GM23338 (cell line): Measurements from ENCODE around the gene NFATC3. TPM values are rescaled to one million over a fixed set of nuclear protein-coding genes. Genes with fewer than 3 reads are reported as not detected.
"Not testable (repeated sequence)": the region's sequence is repeated elsewhere in the genome, so short reads cannot be mapped to it uniquely, and the experiment has no call there.

Experiments
- ATAC-seq: fragments of 200-7000 bp; cut with Tn5 transposase; 3 replicates; pipeline ENCODE4 v1.9.1; 2020
- DNase-seq: peaks from one replicate; pipeline ENCODE4 v3.0.0-alpha.2; 2015; ENCODE audit warnings: low spot score
- H2AFZ ChIP-seq: fragments of 200-600 bp; sonication (generic); 2 replicates; pipeline ENCODE4 v1.8.0; 2016; ENCODE audit warnings: antibody characterized with exemption, mild to moderate bottlenecking, moderate library complexity
- H3F3A ChIP-seq: fragments of 200-600 bp; sonication (generic); replicated peaks from 2 replicates; pipeline ENCODE4 v1.8.0; 2017; ENCODE audit warnings: antibody characterized with exemption, mixed run types, low read depth
- H3K27ac ChIP-seq: fragments of 200-600 bp; sonication (generic); 2 replicates; pipeline ENCODE4 v1.6.1; 2016; ENCODE audit warnings: low read depth
- H3K27me3 ChIP-seq: fragments of 200-600 bp; sonication (generic); 2 replicates; pipeline ENCODE4 v1.8.0; 2016; ENCODE audit warnings: mild to moderate bottlenecking, mixed run types, moderate library complexity; ENCODE audit not compliant: insufficient read depth
- H3K36me3 ChIP-seq: fragments of 200-600 bp; sonication (generic); 2 replicates; pipeline ENCODE4 v1.8.0; 2016; ENCODE audit warnings: mild to moderate bottlenecking; ENCODE audit not compliant: insufficient read depth
- H3K4me1 ChIP-seq: fragments of 200-600 bp; sonication (generic); 2 replicates; pipeline ENCODE4 v1.8.0; 2016; ENCODE audit warnings: mild to moderate bottlenecking, moderate library complexity; ENCODE audit not compliant: insufficient read depth
- H3K4me2 ChIP-seq: fragments of 200-600 bp; sonication (generic); 2 replicates; pipeline ENCODE4 v1.7.1; 2017; ENCODE audit warnings: mixed run types
- H3K4me3 ChIP-seq: fragments of 200-600 bp; sonication (generic); 2 replicates; pipeline ENCODE4 v1.6.1; 2016; ENCODE audit warnings: mixed run types
- H3K79me2 ChIP-seq: fragments of 200-600 bp; sonication (generic); replicated peaks from 2 replicates; pipeline ENCODE4 v1.8.0; 2017; ENCODE audit warnings: mild to moderate bottlenecking; ENCODE audit not compliant: insufficient read depth
- H3K9me2 ChIP-seq: fragments of 200-600 bp; sonication (generic); 2 replicates; pipeline ENCODE4 v1.8.0; 2017; ENCODE audit not compliant: insufficient read depth
- H4K20me1 ChIP-seq: fragments of 200-600 bp; sonication (generic); replicated peaks from 2 replicates; pipeline ENCODE4 v1.8.0; 2017; ENCODE audit warnings: mild to moderate bottlenecking; ENCODE audit not compliant: insufficient read depth
- H3K27ac Mint-ChIP-seq: 2 replicates; pipeline ENCODE4 v1.8.0; 2020; ENCODE audit warnings: inconsistent platforms, mild to moderate bottlenecking, moderate library complexity, mixed read lengths
- H3K27me3 Mint-ChIP-seq: 3 replicates; pipeline ENCODE4 v1.8.0; 2022; ENCODE audit warnings: low read depth, mild to moderate bottlenecking, moderate library complexity, mixed read lengths, inconsistent platforms; ENCODE audit not compliant: insufficient read depth, poor library complexity
- H3K36me3 Mint-ChIP-seq: 3 replicates; pipeline ENCODE4 v1.8.0; 2021; ENCODE audit warnings: low read depth, mild to moderate bottlenecking, inconsistent platforms, moderate library complexity, mixed read lengths
- H3K4me1 Mint-ChIP-seq: 3 replicates; pipeline ENCODE4 v1.8.0; 2020; ENCODE audit warnings: mild to moderate bottlenecking, inconsistent platforms, mixed read lengths
- H3K4me3 Mint-ChIP-seq: 3 replicates; pipeline ENCODE4 v1.8.0; 2021; ENCODE audit warnings: moderate library complexity, mild to moderate bottlenecking, inconsistent platforms, mixed read lengths
- H3K9me3 Mint-ChIP-seq: 3 replicates; pipeline ENCODE4 v1.8.0; 2020; ENCODE audit warnings: moderate library complexity, mild to moderate bottlenecking, inconsistent platforms, mixed read lengths
- CREB1 ChIP-seq: fragments of 250-450 bp; sonication (Bioruptor Pico); IDR thresholded peaks from 2 replicates; pipeline ENCODE4 v1.5.0; 2020; ENCODE audit warnings: low read depth, mild to moderate bottlenecking, moderate library complexity
- CTCF ChIP-seq, 2 experiments: fragments of 200-600 bp in 1 of 2; sonication (generic) in 1 of 2; conservative IDR thresholded peaks; 2 replicates each; pipeline versions ENCODE4 v1.5.1 to v1.6.1; 2016 to 2017; ENCODE audit warnings: antibody characterized with exemption in 2 of 2, low read depth in 2 of 2, mild to moderate bottlenecking in 2 of 2, moderate library complexity in 1 of 2
- ETS1 ChIP-seq: IDR thresholded peaks from 2 replicates; pipeline ENCODE4 v1.6.1; 2016; ENCODE audit warnings: antibody characterized with exemption
- EZH2 ChIP-seq: fragments of 200-600 bp; sonication (generic); IDR thresholded peaks from one replicate; pipeline ENCODE4 v1.8.0; 2017; ENCODE audit warnings: antibody characterized with exemption, mild to moderate bottlenecking, low read depth; ENCODE audit not compliant: unreplicated experiment
- JUNB ChIP-seq: IDR thresholded peaks from one replicate; pipeline ENCODE4 v1.6.1; 2016; ENCODE audit warnings: antibody characterized with exemption; ENCODE audit not compliant: unreplicated experiment
- REST ChIP-seq: IDR thresholded peaks from one replicate; pipeline ENCODE4 v1.6.1; 2018; ENCODE audit warnings: antibody characterized with exemption; ENCODE audit not compliant: unreplicated experiment
- STAT1 ChIP-seq: IDR thresholded peaks from one replicate; pipeline ENCODE4 v1.6.1; 2016; ENCODE audit warnings: antibody characterized with exemption; ENCODE audit not compliant: unreplicated experiment
- ZNF114 ChIP-seq: fragments of 250-450 bp; sonication (Bioruptor Pico); IDR thresholded peaks from 2 replicates; pipeline ENCODE4 v1.5.0; 2020; ENCODE audit warnings: mild to moderate bottlenecking, moderate library complexity
- ZNF331 ChIP-seq: fragments of 250-450 bp; sonication (Bioruptor Pico); IDR thresholded peaks from 2 replicates; pipeline ENCODE4 v1.5.0; 2020; ENCODE audit warnings: low read depth, mild to moderate bottlenecking, moderate library complexity
- polyA plus RNA-seq: library from polyadenylated mRNA; unstranded; fragments of >200 nt; fragmentation: Nextera tagmentation; extraction: Ambion mirVana; gene quantifications from 2 replicates; pipeline ENCODE4 v1.2.1, GENCODE V29; 2016
- total RNA-seq: library from RNA; depleted of rRNA; stranded (reverse); fragments of >200 nt; shearing (Covaris generic); gene quantifications from 2 replicates; pipeline ENCODE4 v1.2.3, GENCODE V29; 2014

Gene NFATC3
- total and polyA plus RNA-seq, 2 experiments from 2014 or later, result 9.2 to 40.9 TPM

- Mint-ChIP-seq H3K4me3 (no peak overlapping the region), H3K36me3 (peaks cover 22% of the 10 kb centered on the region), H3K27ac (no peak overlapping the region), H3K9me3 (peaks cover 24% of the 10 kb centered on the region), H3K27me3 (no peaks in the 10 kb centered on the region), H3K4me1 (peaks cover 4% of the 10 kb centered on the region)
- TF ChIP-seq REST, result no peak
- no peak for TF ChIP-seq JUNB
- TF ChIP-seq ZNF114, result no peak
- no peak for TF ChIP-seq CREB1 (CRISPR knock-in tag)
- no peak for TF ChIP-seq EZH2
- TF ChIP-seq CTCF (conservative IDR thresholded peaks at IDR 0.05; ENCODE audit: low read depth in 2 of 2), result no peak
- no peak for TF ChIP-seq ZNF331 (CRISPR knock-in tag)
- no peak for TF ChIP-seq STAT1
- TF ChIP-seq ETS1, result no peak
- H2AFZ ChIP-seq, result no peak overlapping the region
- no peaks in the 10 kb centered on the region for H3K9me2 ChIP-seq
- no peaks in the 10 kb centered on the region for H3K27me3 ChIP-seq
- no peak overlapping the region for H3K4me3 ChIP-seq
- H3F3A ChIP-seq, result no peaks in the 10 kb centered on the region
- no peaks in the 10 kb centered on the region for H3K36me3 ChIP-seq
- peaks cover 100% of the 10 kb centered on the region for H3K79me2 ChIP-seq
- no peaks in the 10 kb centered on the region; the same call in 1 of the 2 replicates for H3K4me1 ChIP-seq
- H4K20me1 ChIP-seq, result peaks cover 61% of the 10 kb centered on the region
- DNase-seq, result no peak
- no peak overlapping the region for H3K27ac ChIP-seq
- ATAC-seq, result no peak
- no peak overlapping the region for H3K4me2 ChIP-seq
Observed at GRCh38 chr16:68105611-68106010, 20.4 kb downstream of the NFATC3 start.

- not testable (repeated sequence) for H3K4me3 ChIP-seq, H3F3A ChIP-seq, H3K4me2 ChIP-seq, H3K27me3 Mint-ChIP-seq, H3K27me3 ChIP-seq, H3K27ac ChIP-seq, H3K27ac Mint-ChIP-seq, H2AFZ ChIP-seq, H3K36me3 ChIP-seq, ATAC-seq, H3K4me3 Mint-ChIP-seq, H3K4me1 ChIP-seq, H3K4me1 Mint-ChIP-seq, H3K9me2 ChIP-seq, DNase-seq
- Histone ChIP-seq H3K79me2 (peaks cover 100% of the 10 kb centered on the region), H4K20me1 (peaks cover 60% of the 10 kb centered on the region)
- Mint-ChIP-seq H3K36me3 (peaks cover 33% of the 10 kb centered on the region), H3K9me3 (peaks cover 37% of the 10 kb centered on the region)
Observed at GRCh38 chr16:68107230-68107928, 22.2 kb downstream of the NFATC3 start.

GRCh38 chr16:68109156-68109555, 24.0 kb downstream of the NFATC3 start:
- not testable (repeated sequence) for H3F3A ChIP-seq, H3K4me1 ChIP-seq, H3K4me3 ChIP-seq, H3K4me3 Mint-ChIP-seq, H3K9me2 ChIP-seq, H3K27me3 Mint-ChIP-seq, H3K36me3 ChIP-seq, DNase-seq, ATAC-seq, H3K4me1 Mint-ChIP-seq, H3K4me2 ChIP-seq, H2AFZ ChIP-seq, H3K27ac Mint-ChIP-seq, H3K27ac ChIP-seq, H3K27me3 ChIP-seq
- peaks cover 33% of the 10 kb centered on the region for H3K36me3 Mint-ChIP-seq
- H4K20me1 ChIP-seq, result peaks cover 69% of the 10 kb centered on the region
- peaks cover 37% of the 10 kb centered on the region for H3K9me3 Mint-ChIP-seq
- H3K79me2 ChIP-seq, result peaks cover 100% of the 10 kb centered on the region

GRCh38 chr16:68110611-68111010, 25.4 kb downstream of the NFATC3 start:
- Mint-ChIP-seq H3K36me3 (peaks cover 33% of the 10 kb centered on the region), H3K9me3 (peaks cover 37% of the 10 kb centered on the region)
- H2AFZ ChIP-seq, H3K4me1 Mint-ChIP-seq, H3K9me2 ChIP-seq, ATAC-seq, H3K27ac ChIP-seq, H3K4me3 Mint-ChIP-seq, H3K4me3 ChIP-seq, H3K27ac Mint-ChIP-seq, DNase-seq, H3K27me3 ChIP-seq, H3K4me2 ChIP-seq, H3K36me3 ChIP-seq, H3K4me1 ChIP-seq, H3F3A ChIP-seq, H3K27me3 Mint-ChIP-seq: not testable (repeated sequence)
- Histone ChIP-seq H4K20me1 (peaks cover 58% of the 10 kb centered on the region), H3K79me2 (peaks cover 100% of the 10 kb centered on the region)
